BJ (cell line): ENCODE measurements around the gene FAM151A. TPM values are rescaled to one million over a fixed set of nuclear protein-coding genes. Genes with fewer than 3 reads are reported as not detected.

Experiments
- CTCF ChIA-PET: fragments of 350-600 bp; formaldehyde crosslinking; extraction: SDS; loops from one replicate; lab custom pipeline; 2021; ENCODE audit warnings: antibody characterized with exemption, inconsistent platforms; lab: Yijun Ruan, JAX
- POLR2A ChIA-PET: fragments of 300-600 bp; sonication (Branson Sonifier 250); formaldehyde crosslinking; extraction: SDS; loops from one replicate; lab custom pipeline; 2021; ENCODE audit warnings: antibody characterized with exemption; lab: Charles Lee
- DNase-seq: peaks from one replicate; pipeline ENCODE4 v3.0.0-alpha.2; 2011; ENCODE audit warnings: low read depth
- H3K27me3 ChIP-seq: 2 replicates; pipeline ENCODE4 v1.6.0; 2011; ENCODE audit warnings: low read length; ENCODE audit not compliant: control insufficient read depth, insufficient read depth
- H3K36me3 ChIP-seq: 2 replicates; pipeline ENCODE4 v1.5.1; 2011; ENCODE audit warnings: low read length; ENCODE audit not compliant: control insufficient read depth, insufficient read depth
- H3K4me3 ChIP-seq: 2 replicates; pipeline ENCODE4 v1.5.1; 2011; ENCODE audit warnings: low read depth, mild to moderate bottlenecking, control low read depth, low read length
- CTCF ChIP-seq: IDR thresholded peaks from 2 replicates; pipeline ENCODE4 v1.5.1; 2011; ENCODE audit warnings: low read depth, mild to moderate bottlenecking, control low read depth, inconsistent platforms, low read length, moderate library complexity; ENCODE audit not compliant: insufficient read depth
- polyA plus RNA-seq: library from polyadenylated mRNA; depleted of rRNA; stranded (reverse); fragments of >200 nt; gene quantifications from 2 replicates; pipeline ENCODE4 v1.2.3, GENCODE V29; 2011

Gene FAM151A
- polyA plus RNA-seq, 1 experiment: not detected

GRCh38 chr1:54584575-54584974 is 38.8 kb downstream of the FAM151A start:
- DNase-seq: no peak
- TF ChIP-seq CTCF: no peak
- POLR2A ChIA-PET: no interaction called here
- Histone ChIP-seq H3K36me3 (no peaks in the 10 kb centered on the region; the same call in 1 of the 2 replicates), H3K27me3 (no peaks in the 10 kb centered on the region), H3K4me3 (no peak overlapping the region)
- CTCF ChIA-PET: no interaction called here

- ChIA-PET CTCF (interaction anchor here (1.2 kb wide), 1 partner anchor 8 kb away, joined by 3 read pairs; no protein-coding TSS in a partner anchor), POLR2A (no interaction called here)
- no peak for DNase-seq
- no peak overlapping the region for H3K4me3 ChIP-seq
- no peak for TF ChIP-seq CTCF
- no peaks in the 10 kb centered on the region for H3K27me3 ChIP-seq
- H3K36me3 ChIP-seq: no peaks in the 10 kb centered on the region; the same call in 1 of the 2 replicates
These were observed 39.5 kb downstream of the FAM151A start for GRCh38 chr1:54583871-54584270.

DNA sequence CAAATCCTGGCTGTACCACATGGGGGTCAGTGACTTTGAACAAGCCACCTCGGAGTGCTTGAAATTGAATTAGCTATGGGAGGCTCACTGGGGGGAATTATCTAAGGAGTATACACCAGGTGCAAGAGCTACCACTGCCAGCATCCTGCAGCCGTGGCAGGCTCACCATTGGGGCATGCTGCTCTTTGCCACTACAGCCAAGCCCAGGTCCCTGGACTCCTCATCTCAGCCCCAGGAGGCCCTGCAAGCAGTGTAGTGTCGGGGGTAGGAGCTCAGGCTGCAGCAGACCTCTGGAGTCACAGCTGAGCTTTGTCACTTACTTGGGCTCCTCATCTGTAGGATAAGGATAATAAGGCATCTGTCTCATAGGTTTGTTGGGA is 40.0 kb downstream of the FAM151A start:
- Histone ChIP-seq H3K4me3 (no peak overlapping the region), H3K36me3 (no peaks in the 10 kb centered on the region; the same call in 1 of the 2 replicates), H3K27me3 (no peaks in the 10 kb centered on the region)
- DNase-seq: no peak
- ChIA-PET POLR2A (no interaction called here), CTCF (interaction anchor here (1.2 kb wide), 1 partner anchor 8 kb away, joined by 3 read pairs; no protein-coding TSS in a partner anchor)
- no peak for TF ChIP-seq CTCF

GRCh38 chr1:54582566-54583306 is 40.6 kb downstream of the FAM151A start:
- no peak for DNase-seq
- Histone ChIP-seq H3K4me3 (no peak overlapping the region), H3K27me3 (no peaks in the 10 kb centered on the region), H3K36me3 (no peaks in the 10 kb centered on the region; the same call in 1 of the 2 replicates)
- ChIA-PET CTCF (interaction anchor here (0.6 to 1.2 kb wide), 2 partner anchors 9 to 689 kb away, joined by 3 read pairs; no protein-coding TSS in a partner anchor), POLR2A (no interaction called here)
- no peak for TF ChIP-seq CTCF

DNA sequence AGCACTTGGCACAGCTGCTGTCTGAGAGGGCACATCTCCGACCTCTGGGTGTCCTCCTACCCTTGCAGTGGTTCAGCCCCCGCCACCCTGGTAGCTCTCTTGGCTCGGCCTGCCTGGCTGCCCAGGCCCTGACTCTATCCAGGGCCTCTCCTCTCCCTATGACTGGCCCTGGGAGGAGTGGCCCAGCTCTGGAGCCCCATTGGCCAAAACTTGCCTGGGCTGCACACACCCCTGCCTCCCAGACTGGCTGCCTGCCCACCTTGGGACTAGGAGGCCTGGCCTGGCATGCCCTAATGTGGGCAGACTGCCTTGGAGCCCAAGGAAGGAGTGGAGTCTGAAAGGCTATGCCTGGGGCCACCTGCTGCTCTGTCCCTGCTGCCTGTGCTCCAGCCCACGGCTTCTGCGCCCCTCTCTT is 41.7 kb downstream of the FAM151A start:
- Histone ChIP-seq H3K36me3 (no peaks in the 10 kb centered on the region; the same call in 1 of the 2 replicates), H3K27me3 (no peaks in the 10 kb centered on the region), H3K4me3 (no peak overlapping the region)
- TF ChIP-seq CTCF: no peak
- POLR2A ChIA-PET: no interaction called here
- peak; percentile 9 for DNase-seq
- CTCF ChIA-PET: interaction anchor here (0.6 kb wide), 1 partner anchor 496 kb away, joined by 3 read pairs; no protein-coding TSS in a partner anchor
